SHP77 treated with DMSO at 0.1 percent for 48 hours (cell line): ENCODE results near the gene CADM2.

Source experiments
- DNase-seq: peaks from one replicate; lab custom pipeline; 2025; lab: John Stamatoyannopoulos, UW

Gene CADM2

GRCh38 chr3:85321892-85322291, 363.1 kb downstream of the CADM2 start:
- DNase-seq: no peak

DNA sequence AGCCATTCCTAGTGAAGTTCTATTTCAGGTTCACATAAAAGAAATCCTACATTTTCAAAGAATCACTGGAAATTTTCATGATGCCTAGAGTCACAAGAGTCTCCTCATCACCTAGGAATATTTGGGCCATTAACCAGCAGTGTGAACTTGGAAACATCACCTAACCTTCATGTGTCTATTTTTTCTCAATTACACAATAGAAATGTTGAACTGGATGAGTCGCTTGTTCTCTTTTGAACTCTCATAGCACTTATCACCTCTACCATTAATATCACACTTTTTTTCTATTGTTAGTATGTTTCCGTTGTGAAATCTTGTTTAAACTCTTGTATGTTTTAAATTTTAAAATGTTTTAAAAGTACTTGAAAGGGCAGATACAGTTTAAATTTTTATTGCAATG, 371.3 kb downstream of the CADM2 start:
- no peak for DNase-seq

DNA sequence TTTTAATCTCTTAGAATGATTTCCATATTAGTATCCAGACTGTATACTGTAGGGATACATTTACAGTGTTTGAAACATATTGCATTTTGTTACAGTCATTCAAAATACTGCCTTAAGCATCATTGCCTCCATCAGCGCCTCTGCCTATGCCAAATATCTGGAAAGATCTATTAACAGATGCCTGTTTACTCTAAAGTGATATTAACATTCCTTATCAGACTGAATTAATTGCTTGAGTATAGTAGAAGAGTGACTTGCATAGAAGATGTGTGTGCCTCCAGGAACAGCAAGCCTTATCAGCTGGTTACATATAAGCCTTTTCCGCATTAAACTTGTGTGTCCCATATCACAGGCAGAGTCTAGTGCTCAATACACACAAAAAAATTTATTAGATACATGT, 379.1 kb downstream of the CADM2 start:
- DNase-seq: no peak

DNA sequence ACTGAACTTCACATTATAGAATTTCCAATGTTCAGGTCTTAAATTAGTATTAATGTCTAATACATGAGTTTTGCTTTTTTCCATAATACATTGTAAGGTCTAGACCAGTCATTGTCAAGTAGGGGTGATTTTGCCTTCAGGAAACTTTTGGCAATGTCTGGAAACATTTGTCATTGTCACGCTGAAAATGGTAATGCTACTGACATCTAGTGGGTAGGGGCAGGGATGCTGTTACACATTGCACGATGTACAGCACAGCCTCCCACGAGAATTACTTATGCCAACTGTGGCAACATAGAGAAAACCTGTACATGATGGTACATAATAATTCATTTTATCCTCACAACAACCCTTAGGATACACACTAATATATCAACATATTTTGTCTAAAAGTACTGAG, 384.1 kb downstream of the CADM2 start:
- DNase-seq: peak; percentile 14

- no peak for DNase-seq
Measured at GRCh38 chr3:85355572-85355971, 396.8 kb downstream of the CADM2 start.

DNA sequence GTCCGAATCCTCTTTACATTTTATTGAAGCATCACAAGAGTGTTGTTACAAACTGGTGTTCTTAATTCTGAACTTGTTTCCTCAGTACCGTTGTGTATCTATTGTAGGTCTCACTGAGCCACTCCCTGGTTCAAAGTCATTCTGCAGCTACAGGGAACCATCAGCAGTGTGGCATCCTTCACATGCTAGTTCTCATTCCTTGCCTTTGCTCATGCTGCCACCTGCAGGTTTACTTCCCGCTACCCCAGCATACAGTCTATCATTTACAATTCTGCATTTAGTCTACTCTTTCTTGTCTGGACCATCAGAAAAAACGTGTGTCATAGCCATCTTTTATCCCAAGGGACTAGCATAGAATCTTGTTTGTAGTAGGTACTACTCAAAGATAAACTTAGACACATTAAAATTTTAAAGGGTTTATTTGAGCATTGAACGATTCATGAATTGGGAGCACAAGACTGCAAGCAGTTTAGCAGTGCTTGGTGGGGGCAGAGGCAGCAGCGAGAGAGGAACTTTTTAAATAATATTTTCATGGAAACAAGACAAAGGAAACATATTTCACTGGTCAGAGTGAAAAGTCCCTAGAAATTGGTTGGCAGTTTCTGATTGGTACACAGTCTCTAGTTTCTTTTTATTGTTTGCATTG, 402.1 kb downstream of the CADM2 start:
- peak; percentile 74 for DNase-seq

DNA sequence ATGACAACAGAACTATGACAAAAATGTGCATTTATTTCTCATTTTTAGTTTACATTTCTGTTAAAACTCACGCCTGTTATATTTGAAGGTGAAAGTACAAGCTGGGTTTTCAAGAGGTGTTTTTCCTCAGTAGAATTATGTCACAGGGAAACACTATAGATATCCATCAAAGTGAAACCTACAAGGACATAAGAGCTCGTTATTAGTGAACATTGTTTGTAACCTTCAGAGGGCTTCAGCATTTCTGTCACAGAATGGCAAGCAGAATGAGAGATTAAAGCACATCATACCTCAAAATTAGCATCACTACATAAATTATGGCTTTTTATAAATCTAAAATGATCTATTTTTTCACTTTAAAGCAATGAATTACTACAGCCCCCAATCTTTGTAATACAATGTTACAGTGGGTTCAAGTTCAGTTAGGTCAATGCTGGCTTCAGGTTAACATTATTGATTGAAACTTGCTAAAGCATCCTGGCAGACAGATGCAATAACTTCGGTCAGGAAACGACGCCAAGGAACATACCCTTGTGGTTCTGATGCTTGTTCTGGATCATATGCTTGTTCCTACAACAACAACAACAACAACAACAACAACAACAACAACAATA, 405.6 kb downstream of the CADM2 start:
- DNase-seq: no peak

DNA sequence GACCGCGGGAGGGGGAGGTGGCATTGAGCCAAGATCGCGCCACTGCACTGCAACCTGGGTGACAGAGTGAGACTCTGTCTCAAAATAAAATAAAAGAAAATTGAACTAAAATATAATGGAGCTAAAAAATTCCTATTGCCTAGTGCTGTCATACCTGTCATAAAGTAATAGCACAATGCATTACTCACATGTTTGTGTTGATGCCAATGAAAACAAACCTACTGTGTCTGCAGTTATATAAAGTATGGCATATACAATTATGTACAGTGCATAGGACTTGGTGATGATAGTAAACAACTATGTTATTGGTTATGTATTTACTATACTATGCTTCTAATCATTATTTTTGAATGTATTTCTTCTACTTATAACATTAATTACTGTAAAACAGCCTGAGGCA, 411.6 kb downstream of the CADM2 start:
- no peak for DNase-seq

DNA sequence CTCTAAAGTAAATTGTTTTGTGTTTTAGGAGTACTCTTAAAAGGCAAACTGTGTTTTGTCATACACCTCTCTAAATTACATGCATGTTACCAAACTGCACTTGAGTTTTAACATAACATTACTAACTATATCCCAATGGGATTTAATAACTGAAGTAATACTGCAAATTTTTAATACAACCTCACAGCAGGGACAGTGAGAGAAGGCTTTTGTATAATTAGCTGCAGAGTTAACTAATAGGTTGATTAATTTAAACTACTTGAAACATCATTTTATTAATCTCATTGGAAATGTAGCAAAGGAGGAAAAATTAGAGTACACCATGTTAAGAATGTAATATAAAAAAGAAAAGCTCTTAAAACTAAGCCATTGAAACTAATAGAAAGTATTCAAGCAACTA, 417.3 kb downstream of the CADM2 start:
- no peak for DNase-seq

- DNase-seq: no peak
Measured at GRCh38 chr3:85377115-85377514, 418.3 kb downstream of the CADM2 start.

- DNase-seq: no peak
Measured at GRCh38 chr3:85384372-85384771, 425.6 kb downstream of the CADM2 start.

DNA sequence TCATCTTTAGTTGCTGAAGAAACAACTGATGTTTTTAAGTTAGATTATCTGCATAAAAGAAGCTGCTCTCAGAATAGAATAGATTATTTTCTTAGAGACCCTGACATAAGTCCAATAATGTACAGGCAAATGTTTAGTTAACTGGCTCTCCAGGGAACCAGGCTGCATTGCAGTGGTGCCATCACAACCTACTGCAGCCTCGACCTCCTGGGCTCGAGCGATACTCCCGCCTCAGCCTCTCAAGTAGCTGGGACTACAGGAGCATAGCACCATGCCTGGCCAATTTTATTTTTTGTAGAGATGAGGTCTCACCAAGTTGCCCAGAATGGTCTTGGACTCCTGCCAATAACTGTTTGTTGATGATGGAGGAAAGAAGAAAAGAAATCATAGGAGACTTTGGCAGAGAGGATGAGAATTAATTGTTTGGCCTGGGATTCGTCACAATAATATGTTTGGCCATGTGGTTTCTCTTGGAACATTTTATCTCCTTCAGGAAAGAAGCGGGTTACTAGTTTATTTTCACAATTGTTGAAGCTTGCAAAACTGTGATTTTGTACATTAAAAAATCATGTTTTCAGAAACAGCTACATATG, 429.2 kb downstream of the CADM2 start:
- no peak for DNase-seq

- DNase-seq: no peak
Measured at GRCh38 chr3:85394424-85394823, 435.6 kb downstream of the CADM2 start.

DNA sequence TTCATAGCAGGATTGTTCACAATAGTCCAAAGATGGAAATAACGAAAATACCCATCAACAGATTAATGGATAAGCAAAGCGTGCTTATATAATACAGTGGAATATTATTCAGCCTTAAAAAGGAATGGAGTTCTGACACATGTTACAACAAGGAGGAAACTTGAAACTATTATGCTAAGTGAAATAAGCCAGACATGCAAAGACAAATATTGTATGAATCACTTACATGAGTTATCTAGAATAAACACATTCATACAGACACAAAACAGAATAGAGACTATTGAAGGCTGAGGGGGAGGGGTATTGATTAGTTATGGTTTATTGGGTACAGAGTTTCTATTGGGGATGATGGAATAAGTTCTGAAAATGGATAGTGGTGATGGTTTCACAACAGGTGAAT, 438.6 kb downstream of the CADM2 start:
- DNase-seq: no peak

DNA sequence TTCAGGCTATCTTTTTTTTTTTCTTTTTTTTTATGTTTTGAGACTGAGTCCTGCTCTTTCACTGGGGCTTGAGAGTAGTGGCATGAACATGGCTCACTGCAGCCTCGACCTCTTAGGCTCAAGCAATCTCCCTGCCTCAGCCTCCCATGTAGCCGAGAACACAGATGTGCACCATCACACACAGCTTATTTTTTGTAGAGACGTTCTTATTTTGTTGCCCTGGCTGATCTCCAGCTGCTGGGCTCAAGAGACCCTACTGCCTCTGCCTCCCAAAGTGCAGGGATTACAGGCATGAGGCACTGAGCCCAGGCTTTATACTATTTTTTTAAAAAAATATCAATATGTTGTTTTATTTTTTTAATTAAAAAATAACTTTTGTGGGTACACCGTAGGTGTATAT, 467.3 kb downstream of the CADM2 start:
- no peak for DNase-seq

DNA sequence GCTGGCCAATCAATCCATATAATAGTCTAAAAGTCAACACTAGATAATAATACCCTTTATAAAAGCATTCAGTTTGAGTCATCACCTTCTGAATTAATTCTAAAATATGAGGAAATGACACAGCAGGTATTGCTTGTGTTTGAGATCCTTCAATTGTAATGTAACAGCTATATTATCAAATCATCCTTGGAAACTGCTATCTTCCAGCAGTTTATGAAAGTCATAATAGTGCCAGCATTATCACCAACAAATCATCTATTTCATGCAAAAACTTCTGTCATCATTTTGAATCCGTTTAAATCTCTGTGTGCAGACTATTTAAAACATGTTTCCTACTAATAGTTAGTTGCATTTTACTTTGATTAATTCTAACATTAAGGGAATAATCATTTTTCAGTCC, 468.7 kb downstream of the CADM2 start:
- no peak for DNase-seq

DNA sequence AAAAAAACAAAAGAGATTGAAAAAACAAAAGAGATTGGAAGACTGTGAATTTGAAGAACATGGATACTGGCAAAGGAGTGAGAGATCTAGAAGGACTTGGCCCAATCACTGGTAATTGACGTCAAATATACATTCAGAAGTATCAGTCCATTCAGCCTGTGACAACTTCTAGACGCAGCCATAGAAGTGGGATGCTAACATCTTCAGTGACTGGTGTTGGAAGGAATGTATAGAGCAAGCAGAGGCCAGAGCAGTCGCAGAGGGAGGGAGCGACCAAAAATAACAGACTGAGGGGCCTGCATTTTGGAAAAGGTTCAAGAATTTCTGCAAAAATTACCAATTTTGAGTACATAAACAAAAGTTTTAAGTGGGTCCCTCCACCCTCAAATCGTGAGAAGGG, 473.3 kb downstream of the CADM2 start:
- no peak for DNase-seq

DNA sequence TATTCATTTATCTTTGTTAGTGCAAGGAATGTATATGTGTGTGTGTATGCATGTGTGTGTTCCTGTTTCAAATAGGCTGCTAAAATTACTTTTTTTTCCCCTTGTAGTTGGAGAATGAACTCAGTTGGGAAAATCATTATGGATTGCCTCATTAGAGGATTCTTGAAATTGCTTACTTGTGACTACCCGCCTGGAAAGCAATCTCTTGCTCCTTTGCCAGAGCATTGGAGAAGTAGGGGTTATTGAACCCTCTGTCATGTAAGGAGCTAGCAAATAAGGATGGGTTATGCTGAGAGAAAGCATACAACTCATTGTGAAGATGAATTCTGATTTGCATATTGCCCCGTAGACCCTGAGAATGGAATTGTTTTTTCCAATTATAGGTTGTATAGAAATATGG, 474.5 kb downstream of the CADM2 start:
- DNase-seq: no peak

DNA sequence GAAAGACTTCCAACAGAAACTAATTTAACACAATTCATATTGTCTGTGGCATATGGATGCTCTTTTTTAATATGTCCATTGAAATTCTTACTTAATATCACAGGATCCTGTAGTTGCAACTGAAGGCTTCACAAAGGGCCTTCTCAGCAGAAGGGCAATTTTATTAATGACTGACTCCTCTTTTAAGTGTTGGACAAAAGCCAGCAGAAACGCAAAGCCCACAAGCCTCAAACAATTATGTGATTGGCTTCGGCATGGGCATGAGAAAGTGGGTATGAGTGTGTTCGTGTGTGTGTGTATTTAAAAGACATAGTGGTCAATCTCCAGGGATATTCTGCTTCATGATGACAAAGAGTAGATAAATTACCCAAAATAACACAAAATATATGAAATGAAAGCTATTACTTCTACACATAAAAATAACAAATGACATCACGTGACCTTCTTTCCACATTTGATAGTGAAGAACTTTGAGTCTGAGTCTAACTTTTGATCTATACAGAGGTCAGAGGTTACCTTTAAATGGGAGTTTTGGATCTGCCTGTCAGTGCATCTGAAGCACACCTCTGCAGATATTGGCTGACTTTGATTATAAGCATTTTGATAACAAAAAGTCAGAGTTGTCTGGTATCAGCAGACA, 496.9 kb downstream of the CADM2 start:
- DNase-seq: no peak

- DNase-seq: no peak
Measured at GRCh38 chr3:85474241-85474640, 515.5 kb downstream of the CADM2 start.

DNA sequence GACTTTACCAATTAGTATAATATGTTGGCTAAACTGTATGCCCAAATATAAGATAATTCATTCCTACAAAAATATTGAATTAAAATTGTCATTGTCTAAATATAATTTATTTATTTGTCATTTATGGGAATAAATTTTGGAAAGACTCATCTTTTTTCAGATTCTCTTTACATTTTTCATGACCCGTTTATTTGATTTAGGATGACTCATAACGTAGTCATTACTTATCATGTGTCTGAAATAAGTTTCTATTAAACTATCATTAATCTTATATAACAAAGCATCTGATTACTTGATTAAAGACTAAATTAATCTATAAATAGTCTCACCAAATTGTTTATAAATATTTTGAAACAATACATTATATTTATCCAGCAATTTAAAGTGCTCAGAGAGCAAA, 516.6 kb downstream of the CADM2 start:
- DNase-seq: no peak

DNA sequence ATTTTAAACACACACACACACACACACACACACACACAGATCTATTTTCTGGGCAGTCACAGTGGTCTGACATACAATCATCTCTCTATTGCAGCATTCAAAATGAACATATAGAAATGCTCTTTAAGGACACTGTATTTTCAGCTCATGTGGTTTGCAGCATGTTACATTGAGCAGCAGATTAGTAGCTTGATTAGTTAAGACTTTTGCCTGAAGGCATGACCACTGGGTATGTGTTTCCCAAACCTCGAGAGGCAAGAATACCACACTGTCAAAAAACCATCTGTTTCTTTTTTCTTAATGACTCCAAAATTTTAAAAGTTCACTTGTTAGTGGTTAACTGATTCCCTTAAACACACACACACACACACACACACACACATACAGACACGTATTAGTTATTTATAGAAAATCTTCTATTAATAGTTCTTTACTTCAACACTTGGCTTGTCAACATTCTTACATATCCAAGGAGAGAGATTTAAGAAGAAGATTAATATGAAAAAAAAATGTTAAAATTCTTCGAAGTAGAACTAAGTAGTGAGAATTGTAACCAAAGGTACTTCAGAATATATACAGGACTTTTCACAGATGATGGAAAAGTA, 518.2 kb downstream of the CADM2 start:
- DNase-seq: no peak
